HAP-1 (cell line): ENCODE results near the gene RER1.

ENCODE experiments used
- DNase-seq, 2 experiments: peaks; one replicate each; pipeline ENCODE4 v3.0.0-alpha.2; 2016 to 2020; ENCODE audit warnings: low spot score in 2 of 2
- H3K27me3 ChIP-seq: fragments of 250-450 bp; sonication (Bioruptor Pico); 2 replicates; pipeline ENCODE4 v1.5.1; 2020; ENCODE audit warnings: low read depth, mild to moderate bottlenecking, moderate library complexity
- H3K36me3 ChIP-seq: fragments of 250-450 bp; sonication (Bioruptor Pico); replicated peaks from 2 replicates; pipeline ENCODE4 v1.5.1; 2020; ENCODE audit warnings: mild to moderate bottlenecking
- H3K4me1 ChIP-seq: fragments of 250-450 bp; sonication (Bioruptor Pico); 2 replicates; pipeline ENCODE4 v1.5.1; 2020; ENCODE audit warnings: mild to moderate bottlenecking
- H3K4me3 ChIP-seq: fragments of 250-450 bp; sonication (Bioruptor Pico); 2 replicates; pipeline ENCODE4 v1.5.1; 2020; ENCODE audit warnings: mild to moderate bottlenecking, moderate library complexity
- H3K9me3 ChIP-seq: fragments of 250-450 bp; sonication (Bioruptor Pico); 2 replicates; pipeline ENCODE4 v1.5.1; 2020; ENCODE audit warnings: mild to moderate bottlenecking, moderate library complexity
- in situ Hi-C: fragments of 300-500 bp; cut with MboI; formaldehyde crosslinking; loops from 3 replicates; pipeline ENCODE4 v1.14.3; 2020; ENCODE audit warnings: low sequenced_read_pairs, inconsistent platforms, mixed read lengths

The RER1 gene

GRCh38 chr1:2376931-2377672, 14.5 kb upstream of the RER1 start:
- Histone ChIP-seq H3K9me3 (no peaks in the 10 kb centered on the region), H3K36me3 (no peaks in the 10 kb centered on the region), H3K4me3 (no peak overlapping the region), H3K27me3 (no peaks in the 10 kb centered on the region), H3K4me1 (no peaks in the 10 kb centered on the region)
- in situ Hi-C loops, result loop anchor here (5.0 kb wide), 1 partner anchor 180 kb away; no protein-coding TSS in a partner anchor
- peak in 1 of 2 experiments; percentile 7 for DNase-seq

GRCh38 chr1:2377751-2378440, 13.7 kb upstream of the RER1 start:
- no peak overlapping the region for H3K4me3 ChIP-seq
- no peaks in the 10 kb centered on the region for H3K4me1 ChIP-seq
- H3K9me3 ChIP-seq, result no peaks in the 10 kb centered on the region
- DNase-seq, result peak in 1 of 2 experiments; percentile 6
- in situ Hi-C loops, result loop anchor here (5.0 kb wide), 1 partner anchor 181 kb away; no protein-coding TSS in a partner anchor
- no peaks in the 10 kb centered on the region for H3K27me3 ChIP-seq
- no peaks in the 10 kb centered on the region for H3K36me3 ChIP-seq

- Histone ChIP-seq H3K9me3 (no peaks in the 10 kb centered on the region), H3K4me3 (no peak overlapping the region), H3K4me1 (no peaks in the 10 kb centered on the region), H3K36me3 (no peaks in the 10 kb centered on the region), H3K27me3 (no peaks in the 10 kb centered on the region)
- in situ Hi-C loops, result loop anchor here (5.0 kb wide), 1 partner anchor 181 kb away; no protein-coding TSS in a partner anchor
- peak in 1 of 2 experiments; percentile 6 for DNase-seq
Measured at GRCh38 chr1:2378441-2378851, 13.2 kb upstream of the RER1 start.

GRCh38 chr1:2378956-2379732, 12.5 kb upstream of the RER1 start:
- Histone ChIP-seq H3K36me3 (no peaks in the 10 kb centered on the region), H3K4me1 (no peaks in the 10 kb centered on the region), H3K4me3 (no peak overlapping the region), H3K27me3 (no peaks in the 10 kb centered on the region), H3K9me3 (no peaks in the 10 kb centered on the region)
- DNase-seq, result peak in 1 of 2 experiments; percentile 8
- in situ Hi-C loops, result loop anchor here (5.0 kb wide), 1 partner anchor 182 kb away; no protein-coding TSS in a partner anchor

- in situ Hi-C loops, result loop anchor here (5.0 kb wide), 1 partner anchor 183 kb away; no protein-coding TSS in a partner anchor
- Histone ChIP-seq H3K4me1 (no peaks in the 10 kb centered on the region), H3K9me3 (no peaks in the 10 kb centered on the region), H3K27me3 (no peaks in the 10 kb centered on the region), H3K4me3 (no peak overlapping the region), H3K36me3 (no peaks in the 10 kb centered on the region)
- peak in 1 of 2 experiments; percentile 6 for DNase-seq
Measured at GRCh38 chr1:2379733-2380404, 11.8 kb upstream of the RER1 start.

- no peaks in the 10 kb centered on the region for H3K9me3 ChIP-seq
- H3K4me3 ChIP-seq, result no peak overlapping the region
- no peaks in the 10 kb centered on the region for H3K4me1 ChIP-seq
- H3K27me3 ChIP-seq, result no peaks in the 10 kb centered on the region
- no peaks in the 10 kb centered on the region for H3K36me3 ChIP-seq
- in situ Hi-C loops, result no loop called here
- peak in 1 of 2 experiments; percentile 9 for DNase-seq
Measured at GRCh38 chr1:2380816-2381591, 10.6 kb upstream of the RER1 start.

GRCh38 chr1:2381741-2382620, 9.7 kb upstream of the RER1 start:
- peak; percentile 42 to 89 for DNase-seq
- Histone ChIP-seq H3K4me1 (no peaks in the 10 kb centered on the region), H3K27me3 (no peaks in the 10 kb centered on the region), H3K4me3 (no peak overlapping the region), H3K36me3 (peaks cover 2% of the 10 kb centered on the region), H3K9me3 (no peaks in the 10 kb centered on the region)
- in situ Hi-C loops, result no loop called here

- peak in 1 of 2 experiments; percentile 67 for DNase-seq
- Histone ChIP-seq H3K9me3 (no peaks in the 10 kb centered on the region), H3K36me3 (peaks cover 11% of the 10 kb centered on the region), H3K4me1 (no peaks in the 10 kb centered on the region), H3K4me3 (no peak overlapping the region), H3K27me3 (no peaks in the 10 kb centered on the region)
- in situ Hi-C loops, result no loop called here
Measured at GRCh38 chr1:2382621-2383361, 8.8 kb upstream of the RER1 start.

- Histone ChIP-seq H3K9me3 (no peaks in the 10 kb centered on the region), H3K4me3 (no peak overlapping the region), H3K36me3 (peaks cover 12% of the 10 kb centered on the region), H3K27me3 (no peaks in the 10 kb centered on the region), H3K4me1 (no peaks in the 10 kb centered on the region)
- in situ Hi-C loops, result no loop called here
- peak in 1 of 2 experiments; percentile 7 for DNase-seq
Measured at GRCh38 chr1:2383576-2383975, 8.1 kb upstream of the RER1 start.

GRCh38 chr1:2384130-2384860, 7.3 kb upstream of the RER1 start:
- no peaks in the 10 kb centered on the region for H3K27me3 ChIP-seq
- DNase-seq, result peak in 1 of 2 experiments; percentile 13
- in situ Hi-C loops, result no loop called here
- H3K36me3 ChIP-seq, result peaks cover 12% of the 10 kb centered on the region
- no peaks in the 10 kb centered on the region for H3K9me3 ChIP-seq
- H3K4me3 ChIP-seq, result no peak overlapping the region
- no peaks in the 10 kb centered on the region for H3K4me1 ChIP-seq

GRCh38 chr1:2384941-2385481, 6.6 kb upstream of the RER1 start:
- in situ Hi-C loops, result no loop called here
- Histone ChIP-seq H3K36me3 (peaks cover 12% of the 10 kb centered on the region), H3K27me3 (no peaks in the 10 kb centered on the region), H3K4me3 (no peak overlapping the region), H3K9me3 (no peaks in the 10 kb centered on the region), H3K4me1 (no peaks in the 10 kb centered on the region)
- DNase-seq, result peak in 1 of 2 experiments; percentile 6
